KOPT-K1 (cell line): Measurements from ENCODE around the gene TAGAP.

Source experiments
- H3K27ac ChIP-seq: fragments of 200-600 bp; sonication (generic); 2 replicates; pipeline ENCODE4 v1.5.1; 2016; ENCODE audit warnings: antibody characterized with exemption, mild to moderate bottlenecking, low read depth, low read length; ENCODE audit not compliant: poor library complexity, severe bottlenecking
- H3K36me3 ChIP-seq: fragments of 200-600 bp; sonication (generic); 2 replicates; pipeline ENCODE4 v1.5.1; 2017; ENCODE audit warnings: antibody characterized with exemption, mild to moderate bottlenecking, low read length, moderate library complexity; ENCODE audit not compliant: insufficient read depth
- H3K9me3 ChIP-seq: fragments of 200-600 bp; sonication (generic); 2 replicates; pipeline ENCODE4 v1.5.1; 2017; ENCODE audit warnings: antibody characterized with exemption, low read length, mild to moderate bottlenecking; ENCODE audit not compliant: insufficient read depth, poor library complexity, severe bottlenecking

The TAGAP gene

GRCh38 chr6:159077123-159077522 is 32.3 kb upstream of the TAGAP start:
- Histone ChIP-seq H3K27ac (no peak overlapping the region), H3K9me3 (no peaks in the 10 kb centered on the region)

GRCh38 chr6:159075506-159076228 is 30.9 kb upstream of the TAGAP start:
- no peaks in the 10 kb centered on the region for H3K36me3 ChIP-seq
- H3K27ac ChIP-seq, result no peak overlapping the region
- no peaks in the 10 kb centered on the region for H3K9me3 ChIP-seq

More at GRCh38 chr6:159077123-159077522, 32.3 kb upstream of the TAGAP start:
- H3K36me3 ChIP-seq, result no peaks in the 10 kb centered on the region

- Histone ChIP-seq H3K9me3 (no peaks in the 10 kb centered on the region), H3K36me3 (no peaks in the 10 kb centered on the region), H3K27ac (no peak overlapping the region)
These were observed 30.1 kb upstream of the TAGAP start for GRCh38 chr6:159074876-159075275.

GRCh38 chr6:159074120-159074684 is 29.4 kb upstream of the TAGAP start:
- Histone ChIP-seq H3K9me3 (no peaks in the 10 kb centered on the region), H3K27ac (no peak overlapping the region), H3K36me3 (no peaks in the 10 kb centered on the region)

- Histone ChIP-seq H3K27ac (no peak overlapping the region), H3K9me3 (no peaks in the 10 kb centered on the region), H3K36me3 (no peaks in the 10 kb centered on the region)
These were observed 27.3 kb upstream of the TAGAP start for GRCh38 chr6:159071843-159072769.

- no peaks in the 10 kb centered on the region for H3K9me3 ChIP-seq
- no peaks in the 10 kb centered on the region for H3K36me3 ChIP-seq
- H3K27ac ChIP-seq, result no peak overlapping the region
These were observed 24.2 kb upstream of the TAGAP start for GRCh38 chr6:159068904-159069578.

GRCh38 chr6:159067334-159067733 is 22.5 kb upstream of the TAGAP start:
- Histone ChIP-seq H3K9me3 (no peaks in the 10 kb centered on the region), H3K36me3 (no peaks in the 10 kb centered on the region), H3K27ac (no peak overlapping the region)

GRCh38 chr6:159066483-159066882 is 21.7 kb upstream of the TAGAP start:
- Histone ChIP-seq H3K9me3 (no peaks in the 10 kb centered on the region), H3K27ac (no peak overlapping the region), H3K36me3 (no peaks in the 10 kb centered on the region)

GRCh38 chr6:159065759-159066329 is 21.1 kb upstream of the TAGAP start:
- Histone ChIP-seq H3K36me3 (no peaks in the 10 kb centered on the region), H3K9me3 (no peaks in the 10 kb centered on the region), H3K27ac (no peak overlapping the region)

- no peaks in the 10 kb centered on the region for H3K36me3 ChIP-seq
- H3K27ac ChIP-seq, result no peak overlapping the region
- no peaks in the 10 kb centered on the region for H3K9me3 ChIP-seq
These were observed 20.3 kb upstream of the TAGAP start for GRCh38 chr6:159065091-159065490.

- Histone ChIP-seq H3K27ac (no peak overlapping the region), H3K36me3 (no peaks in the 10 kb centered on the region)
These were observed 19.7 kb upstream of the TAGAP start for GRCh38 chr6:159064477-159064876.

GRCh38 chr6:159063549-159063948 is 18.8 kb upstream of the TAGAP start:
- Histone ChIP-seq H3K36me3 (no peaks in the 10 kb centered on the region), H3K27ac (peak overlapping the region; percentile 73)

More at GRCh38 chr6:159064477-159064876, 19.7 kb upstream of the TAGAP start:
- H3K9me3 ChIP-seq, result no peaks in the 10 kb centered on the region

GRCh38 chr6:159062976-159063375 is 18.2 kb upstream of the TAGAP start:
- H3K36me3 ChIP-seq, result no peaks in the 10 kb centered on the region
- H3K9me3 ChIP-seq, result no peaks in the 10 kb centered on the region
- H3K27ac ChIP-seq, result peak overlapping the region; percentile 73

More at GRCh38 chr6:159063549-159063948, 18.8 kb upstream of the TAGAP start:
- no peaks in the 10 kb centered on the region for H3K9me3 ChIP-seq

GRCh38 chr6:159062564-159062945 is 17.8 kb upstream of the TAGAP start:
- peak overlapping the region; percentile 73 for H3K27ac ChIP-seq
- no peaks in the 10 kb centered on the region for H3K9me3 ChIP-seq
- H3K36me3 ChIP-seq, result no peaks in the 10 kb centered on the region
